H1 (cell line): ENCODE data around the gene LIN54. TPM values are rescaled to one million over a fixed set of nuclear protein-coding genes. Genes with fewer than 3 reads are reported as not detected.

Experiments used
- MAFK ChIP-seq: IDR thresholded peaks from 2 replicates; pipeline ENCODE4 v1.6.1; 2012; ENCODE audit warnings: low read depth, mild to moderate bottlenecking, improper control_type of control experiment, low read length
- POLR2A ChIP-seq, 2 experiments: IDR thresholded peaks; 1 replicate in 1 of 2; 2 replicates in 1 of 2; pipeline ENCODE4 v1.6.1; 2011; ENCODE audit warnings: low read depth in 2 of 2, low read length in 2 of 2, mild to moderate bottlenecking in 2 of 2; ENCODE audit errors: control extremely low read depth in 1 of 2
- SAP30 ChIP-seq: fragments of 300-600 bp; sonication (generic); IDR thresholded peaks from 2 replicates; pipeline ENCODE4 v1.7.1; 2012; ENCODE audit warnings: low read length, moderate library complexity, mild to moderate bottlenecking, inconsistent platforms; ENCODE audit not compliant: insufficient read depth, insufficient replicate concordance
- SRF ChIP-seq: IDR thresholded peaks from 2 replicates; pipeline ENCODE4 v1.6.1; 2011; ENCODE audit warnings: mild to moderate bottlenecking, low read depth, low read length, moderate library complexity
- ZNF274 ChIP-seq: IDR thresholded peaks from 2 replicates; pipeline ENCODE4 v1.7.0; 2012; ENCODE audit warnings: low read length, borderline replicate concordance; ENCODE audit errors: extremely low read depth
- polyA plus RNA-seq, 7 experiments: library from polyadenylated mRNA; depleted of rRNA in 3 of 7; stranded (reverse) in 5 of 7; unstranded in 2 of 7; fragments of >200 nt in 5 of 7; fragments of 200-250 nt in 2 of 7; gene quantifications; 1 replicate in 5 of 7; 2 replicates in 1 of 7; 4 replicates in 1 of 7; pipeline versions ENCODE4 v1.2.1 to v1.2.3, GENCODE V29; 2011 to 2013; ENCODE audit warnings: missing spikeins in 2 of 7, mixed read lengths in 2 of 7
- total RNA-seq: library from RNA; stranded (reverse); fragmentation: NEBNext Ultra II Directional; extraction: Animal tissue kit (Norgen Biotek cat#: 25700); gene quantifications from 2 replicates; pipeline ENCODE4 v1.2.1, GENCODE V29; 2021

Gene LIN54
- total and polyA plus RNA-seq, 2 of the 8 experiments (the other 6 are each of a cell fraction or from before 2014, with no cell fraction given): 5.7 to 11.1 TPM

DNA sequence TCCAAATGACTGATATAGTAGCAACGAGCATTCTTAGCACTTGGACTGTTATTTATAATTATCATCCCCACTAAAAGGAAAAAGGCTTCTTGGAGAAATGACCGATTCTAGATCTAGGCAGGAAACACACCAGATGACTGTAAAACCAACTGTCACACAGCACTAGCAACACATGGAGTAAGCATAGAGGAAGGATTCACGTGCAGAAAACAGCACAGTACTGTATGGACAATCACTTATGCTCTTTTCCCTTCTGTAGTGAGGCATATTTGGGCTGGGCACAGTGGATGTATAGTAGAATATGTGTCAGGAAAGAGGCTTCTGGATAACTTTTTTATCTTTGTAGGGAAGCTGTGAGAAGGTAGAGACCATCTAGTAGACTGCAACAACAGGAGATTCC is 18.4 kb upstream of the LIN54 start (continued):
- TF ChIP-seq ZNF274 (no peak), MAFK (no peak), POLR2A (IDR thresholded peaks at IDR 0.05; ENCODE audit: control extremely low read depth in 1 of 2, low read depth in 2 of 2, low read length in 2 of 2) (no peak), SAP30 (no peak), SRF (no peak)
